ENCODE data around the gene IL7R. TPM values are rescaled to one million over a fixed set of nuclear protein-coding genes. Genes with fewer than 3 reads are reported as not detected.

Gene IL7R
- total RNA-seq, 1 donor from 2014 or later, result 0.54 TPM

DNA sequence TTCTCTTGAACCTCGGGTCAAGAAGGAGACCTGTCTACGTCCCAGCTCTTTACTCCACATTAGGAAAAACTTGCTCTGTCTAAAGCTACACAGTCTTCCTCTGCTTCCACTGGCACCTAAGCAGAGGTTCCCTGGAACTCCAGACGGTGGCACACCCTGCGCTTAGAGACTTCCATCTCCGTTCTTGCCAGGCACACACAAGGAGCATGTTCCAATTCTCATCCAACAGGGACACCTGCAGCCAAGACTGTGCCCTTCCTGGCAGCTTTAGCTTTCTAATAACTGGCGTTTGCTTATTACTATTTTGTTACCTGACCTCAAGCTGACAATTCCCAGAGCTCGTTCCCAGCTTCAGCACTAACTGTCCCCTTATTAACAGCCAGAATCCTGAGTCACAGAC lies 65.8 kb downstream of the IL7R start:
- H3K36me3 Mint-ChIP-seq (ENCODE audit: low read depth, unreplicated experiment), result no peaks in the 10 kb centered on the region
- H3K9me3 Mint-ChIP-seq (ENCODE audit: unreplicated experiment), result no peaks in the 10 kb centered on the region
- H3K4me1 Mint-ChIP-seq (ENCODE audit: unreplicated experiment), result peaks cover 3% of the 10 kb centered on the region
- H3K27me3 Mint-ChIP-seq (ENCODE audit: unreplicated experiment), result peaks cover 9% of the 10 kb centered on the region
- DNase-seq (ENCODE audit: low spot score), result no peak
- no peak overlapping the region for H3K27ac Mint-ChIP-seq (ENCODE audit: unreplicated experiment)
- TF ChIP-seq, protein P1, sequence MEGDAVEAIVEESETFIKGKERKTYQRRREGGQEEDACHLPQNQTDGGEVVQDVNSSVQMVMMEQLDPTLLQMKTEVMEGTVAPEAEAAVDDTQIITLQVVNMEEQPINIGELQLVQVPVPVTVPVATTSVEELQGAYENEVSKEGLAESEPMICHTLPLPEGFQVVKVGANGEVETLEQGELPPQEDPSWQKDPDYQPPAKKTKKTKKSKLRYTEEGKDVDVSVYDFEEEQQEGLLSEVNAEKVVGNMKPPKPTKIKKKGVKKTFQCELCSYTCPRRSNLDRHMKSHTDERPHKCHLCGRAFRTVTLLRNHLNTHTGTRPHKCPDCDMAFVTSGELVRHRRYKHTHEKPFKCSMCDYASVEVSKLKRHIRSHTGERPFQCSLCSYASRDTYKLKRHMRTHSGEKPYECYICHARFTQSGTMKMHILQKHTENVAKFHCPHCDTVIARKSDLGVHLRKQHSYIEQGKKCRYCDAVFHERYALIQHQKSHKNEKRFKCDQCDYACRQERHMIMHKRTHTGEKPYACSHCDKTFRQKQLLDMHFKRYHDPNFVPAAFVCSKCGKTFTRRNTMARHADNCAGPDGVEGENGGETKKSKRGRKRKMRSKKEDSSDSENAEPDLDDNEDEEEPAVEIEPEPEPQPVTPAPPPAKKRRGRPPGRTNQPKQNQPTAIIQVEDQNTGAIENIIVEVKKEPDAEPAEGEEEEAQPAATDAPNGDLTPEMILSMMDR (IDR thresholded peaks at IDR 0.05; ENCODE audit: unreplicated experiment), result no peak
- H3K4me3 Mint-ChIP-seq (ENCODE audit: unreplicated experiment), result no peak overlapping the region

DNA sequence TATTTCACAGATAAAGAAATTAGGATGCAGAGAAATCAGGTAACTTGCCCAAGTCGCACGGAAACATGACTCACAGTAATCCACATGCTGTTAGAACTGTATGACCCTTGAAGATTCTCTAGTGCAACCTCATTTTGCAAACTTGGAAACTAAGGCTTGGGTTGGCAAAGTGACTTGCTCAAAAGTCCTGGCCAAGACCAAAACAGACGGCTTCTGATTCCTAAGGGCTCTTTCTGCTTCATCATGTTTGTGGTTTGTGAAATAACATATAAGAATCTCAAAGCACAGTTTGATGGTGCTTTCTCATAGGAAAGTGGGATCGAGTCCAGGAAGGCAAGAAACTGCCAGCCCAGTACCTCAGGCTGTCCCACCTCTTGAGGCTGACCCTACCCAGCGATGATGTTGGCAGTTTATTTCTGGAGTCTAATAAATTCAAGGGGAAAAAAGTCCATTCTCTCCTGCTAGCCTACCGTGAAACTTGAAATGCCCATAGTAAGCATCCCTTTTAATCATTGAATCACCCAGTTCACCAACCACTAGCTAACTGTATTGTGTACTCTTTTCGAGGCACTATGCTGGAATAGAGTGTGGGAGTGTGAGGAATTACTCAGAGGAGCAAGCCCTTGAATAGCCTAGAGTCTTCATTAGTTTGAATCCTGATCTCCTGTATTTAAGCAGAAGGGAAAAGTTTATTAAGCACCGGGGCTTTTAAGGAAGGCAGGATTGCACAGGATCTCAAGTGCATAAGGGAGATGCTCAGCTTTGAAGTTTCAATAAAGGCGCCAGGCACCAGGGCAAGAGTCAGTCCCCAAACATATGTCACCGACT lies 67.6 kb downstream of the IL7R start:
- Mint-ChIP-seq H3K4me1 (ENCODE audit: unreplicated experiment) (peaks cover 3% of the 10 kb centered on the region), H3K36me3 (ENCODE audit: low read depth, unreplicated experiment) (no peaks in the 10 kb centered on the region), H3K9me3 (ENCODE audit: unreplicated experiment) (no peaks in the 10 kb centered on the region), H3K4me3 (ENCODE audit: unreplicated experiment) (no peak overlapping the region), H3K27ac (ENCODE audit: unreplicated experiment) (no peak overlapping the region), H3K27me3 (ENCODE audit: unreplicated experiment) (peaks cover 7% of the 10 kb centered on the region)
- no peak for DNase-seq (ENCODE audit: low spot score)
- TF ChIP-seq, protein P1 (IDR thresholded peaks at IDR 0.05; ENCODE audit: unreplicated experiment), result no peak

DNA sequence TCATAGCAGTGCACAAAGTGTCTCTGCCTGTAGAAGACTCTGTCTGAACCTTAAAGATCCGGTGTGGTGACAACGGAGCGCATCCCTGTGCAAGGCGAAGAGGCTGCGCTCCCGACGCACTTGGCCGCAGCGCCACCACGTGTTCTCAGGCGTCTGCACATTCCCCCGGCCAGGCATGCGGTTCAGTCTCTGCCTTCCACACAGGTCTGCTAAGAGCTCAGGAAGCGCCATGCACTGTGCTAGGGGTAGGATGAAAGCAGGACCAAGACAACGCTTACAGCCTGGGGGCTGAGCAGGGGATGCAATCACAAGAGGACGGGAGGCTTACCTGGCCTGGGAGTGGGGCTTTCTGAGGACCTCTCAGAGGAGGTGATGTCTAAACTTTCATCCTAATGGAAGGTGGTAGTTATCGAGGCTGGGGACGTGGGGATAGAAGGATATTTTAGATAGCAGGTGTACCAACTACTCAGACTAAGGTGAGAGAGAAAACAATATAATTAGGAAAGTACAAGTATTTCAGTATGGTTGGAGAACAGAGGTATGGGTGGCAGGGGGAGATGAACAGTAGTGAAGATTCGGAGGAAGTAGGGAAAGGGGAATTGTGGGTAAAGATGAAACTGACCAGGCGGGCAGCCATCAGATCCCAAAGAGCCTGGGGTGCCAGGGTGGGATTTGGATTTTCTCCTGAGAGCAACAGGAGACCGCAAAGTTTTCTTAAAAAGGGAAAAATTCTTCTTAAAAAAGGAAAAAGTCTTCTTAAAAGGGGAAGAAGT lies 68.4 kb downstream of the IL7R start:
- Mint-ChIP-seq H3K27ac (ENCODE audit: unreplicated experiment) (no peak overlapping the region), H3K36me3 (ENCODE audit: low read depth, unreplicated experiment) (no peaks in the 10 kb centered on the region), H3K4me1 (ENCODE audit: unreplicated experiment) (peaks cover 3% of the 10 kb centered on the region), H3K27me3 (ENCODE audit: unreplicated experiment) (peaks cover 7% of the 10 kb centered on the region), H3K9me3 (ENCODE audit: unreplicated experiment) (no peaks in the 10 kb centered on the region), H3K4me3 (ENCODE audit: unreplicated experiment) (no peak overlapping the region)
- TF ChIP-seq, protein P1 (IDR thresholded peaks at IDR 0.05; ENCODE audit: unreplicated experiment), result peak; percentile 35
- DNase-seq (ENCODE audit: low spot score), result peak; percentile 72

DNA sequence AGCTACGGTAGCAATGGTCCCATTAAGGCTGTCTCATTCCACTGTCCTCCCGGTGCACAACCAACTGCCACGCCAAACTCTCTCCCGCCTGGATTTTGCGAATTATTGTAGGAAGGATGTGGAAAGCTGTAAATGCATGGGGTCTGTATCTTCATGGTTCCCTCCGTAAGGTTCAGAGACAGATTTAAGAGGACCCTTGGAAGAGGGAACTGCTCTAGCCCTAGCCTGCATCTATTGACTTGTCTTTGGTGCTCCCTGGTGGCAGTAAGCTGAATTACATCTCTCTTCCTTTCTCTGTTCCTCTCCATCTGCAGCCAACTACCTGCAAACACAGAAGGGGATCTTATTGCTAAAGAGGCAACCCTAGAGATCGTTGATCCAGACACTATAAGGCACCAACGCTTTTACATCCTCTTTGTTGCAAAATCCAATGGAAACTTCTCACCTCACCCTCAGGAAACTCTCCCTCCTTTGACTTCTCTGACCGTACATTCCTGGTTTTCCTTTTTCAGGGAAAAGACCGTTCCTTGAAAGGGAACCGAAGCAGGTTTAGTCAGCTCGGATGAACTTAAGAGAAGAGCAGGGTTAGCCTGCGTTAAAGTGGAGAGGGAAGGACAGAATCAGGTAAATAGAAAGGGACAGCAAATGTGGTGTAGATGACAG lies 69.8 kb downstream of the IL7R start:
- H3K27ac Mint-ChIP-seq (ENCODE audit: unreplicated experiment), result no peak overlapping the region
- H3K4me3 Mint-ChIP-seq (ENCODE audit: unreplicated experiment), result no peak overlapping the region
- peaks cover 7% of the 10 kb centered on the region for H3K27me3 Mint-ChIP-seq (ENCODE audit: unreplicated experiment)
- H3K9me3 Mint-ChIP-seq (ENCODE audit: unreplicated experiment), result no peaks in the 10 kb centered on the region
- DNase-seq (ENCODE audit: low spot score), result peak; percentile 67
- H3K4me1 Mint-ChIP-seq (ENCODE audit: unreplicated experiment), result peaks cover 3% of the 10 kb centered on the region
- TF ChIP-seq, protein P1 (IDR thresholded peaks at IDR 0.05; ENCODE audit: unreplicated experiment), result peak; percentile 89
- no peaks in the 10 kb centered on the region for H3K36me3 Mint-ChIP-seq (ENCODE audit: low read depth, unreplicated experiment)

Other genes with a start within 250 kb of the IL7R start
- gene SPEF2, start 239.0 kb upstream of the IL7R start, total RNA-seq (ENCODE audit: unreplicated experiment), result 3.4 TPM
- gene CAPSL, start 81.7 kb downstream of the IL7R start, total RNA-seq (ENCODE audit: unreplicated experiment), result not detected
- gene UGT3A1, start 134.5 kb downstream of the IL7R start, total RNA-seq (ENCODE audit: unreplicated experiment), result 0.85 TPM
- 7.2 TPM for gene UGT3A2, start 210.0 kb downstream of the IL7R start, total RNA-seq (ENCODE audit: unreplicated experiment)

Data from endothelial cell (in vitro differentiated cells).